IMR-90 (cell line): Measurements from ENCODE around the gene OR1S1. TPM values are rescaled to one million over a fixed set of nuclear protein-coding genes. Genes with fewer than 3 reads are reported as not detected.

ENCODE experiments used
- ATAC-seq: fragments of 200-7000 bp; cut with Tn5 transposase; 2 replicates; pipeline ENCODE4 v1.9.1; 2020; ENCODE audit warnings: low read depth, mild to moderate bottlenecking, moderate library complexity
- BruUV-seq: library from RNA; stranded (reverse); fragments of 400-500 nt; replicated peaks from 2 replicates; lab custom pipeline; 2021; lab: Mats Ljungman, UMichigan
- CTCF ChIA-PET: fragments of 300-600 bp; formaldehyde crosslinking; extraction: SDS; loops from one replicate; lab custom pipeline; 2021; ENCODE audit warnings: antibody characterized with exemption; lab: Yijun Ruan, JAX
- POLR2A ChIA-PET: fragments of 300-600 bp; sonication (Branson Sonifier 250); formaldehyde crosslinking; loops from one replicate; lab custom pipeline; 2022; ENCODE audit warnings: antibody characterized with exemption; ENCODE audit not compliant: unreplicated experiment; lab: Charles Lee
- DNase-seq: peaks from one replicate; pipeline ENCODE4 v3.0.0; 2013
- H2AFZ ChIP-seq: replicated peaks from 2 replicates; pipeline ENCODE3; 2013; ENCODE audit warnings: low read length, mild to moderate bottlenecking; ENCODE audit not compliant: poor library complexity
- H2AK5ac ChIP-seq: 2 replicates; pipeline ENCODE4 v1.6.1; 2013; ENCODE audit warnings: low read depth, low read length, inconsistent platforms
- H2AK9ac ChIP-seq: replicated peaks from 2 replicates; pipeline ENCODE3; 2013; ENCODE audit warnings: mild to moderate bottlenecking, low read depth, low read length, moderate library complexity; ENCODE audit not compliant: poor library complexity
- H2BK120ac ChIP-seq: 2 replicates; pipeline ENCODE4 v1.6.1; 2013; ENCODE audit warnings: low read depth, low read length, inconsistent platforms
- H2BK15ac ChIP-seq: 3 replicates; pipeline ENCODE4 v1.6.1; 2013; ENCODE audit warnings: low read depth, low read length, inconsistent platforms
- H2BK20ac ChIP-seq: 2 replicates; pipeline ENCODE4 v1.6.1; 2013; ENCODE audit warnings: low read depth, mild to moderate bottlenecking, inconsistent platforms, low read length, moderate library complexity
- H2BK5ac ChIP-seq: 2 replicates; pipeline ENCODE4 v1.6.1; 2013; ENCODE audit warnings: mild to moderate bottlenecking, low read depth, low read length, inconsistent platforms; ENCODE audit not compliant: poor library complexity, severe bottlenecking
- H3K14ac ChIP-seq: replicated peaks from 2 replicates; pipeline ENCODE4 v1.6.1; 2013; ENCODE audit warnings: low read depth, low read length, inconsistent platforms
- H3K18ac ChIP-seq: 2 replicates; pipeline ENCODE4 v1.6.1; 2013; ENCODE audit warnings: low read depth, low read length, control low read depth
- H3K23ac ChIP-seq: 2 replicates; pipeline ENCODE4 v1.6.1; 2013; ENCODE audit warnings: low read depth, low read length, inconsistent platforms
- H3K27ac ChIP-seq: 2 replicates; pipeline ENCODE4 v1.5.1; 2013; ENCODE audit warnings: mild to moderate bottlenecking, control low read depth, low read length; ENCODE audit not compliant: insufficient read depth
- H3K27me3 ChIP-seq: 2 replicates; pipeline ENCODE4 v1.6.1; 2013; ENCODE audit warnings: low read length; ENCODE audit not compliant: control insufficient read depth, insufficient read depth
- H3K36me3 ChIP-seq: 2 replicates; pipeline ENCODE4 v1.6.1; 2013; ENCODE audit warnings: low read length, mixed read lengths; ENCODE audit not compliant: control insufficient read depth, insufficient read depth
- H3K4ac ChIP-seq: 2 replicates; pipeline ENCODE4 v1.6.1; 2013; ENCODE audit warnings: low read depth, low read length, inconsistent platforms
- H3K4me1 ChIP-seq: 2 replicates; pipeline ENCODE4 v1.6.1; 2013; ENCODE audit warnings: low read length, mixed read lengths; ENCODE audit not compliant: control insufficient read depth, insufficient read depth
- H3K4me2 ChIP-seq: 2 replicates; pipeline ENCODE4 v1.6.1; 2013; ENCODE audit warnings: low read depth, mild to moderate bottlenecking, control low read depth, low read length, moderate library complexity
- H3K4me3 ChIP-seq: 2 replicates; pipeline ENCODE4 v1.5.1; 2013; ENCODE audit warnings: low read depth, mild to moderate bottlenecking, control low read depth, low read length, moderate library complexity; ENCODE audit not compliant: insufficient read depth
- H3K56ac ChIP-seq: 2 replicates; pipeline ENCODE4 v1.6.1; 2013; ENCODE audit warnings: low read length, inconsistent platforms; ENCODE audit not compliant: insufficient read depth; ENCODE audit errors: extremely low read depth
- H3K79me1 ChIP-seq, 2 experiments: 2 replicates each; pipeline ENCODE4 v1.6.1; 2013; ENCODE audit warnings: low read length in 2 of 2, inconsistent platforms in 1 of 2, low read depth in 1 of 2
- H3K9ac ChIP-seq: 2 replicates; pipeline ENCODE4 v1.6.1; 2013; ENCODE audit warnings: low read depth, low read length, control low read depth
- H3K9me1 ChIP-seq: 2 replicates; pipeline ENCODE4 v1.6.1; 2013; ENCODE audit warnings: low read length, inconsistent platforms; ENCODE audit not compliant: insufficient read depth
- H3K9me3 ChIP-seq: 2 replicates; pipeline ENCODE4 v1.6.1; 2013; ENCODE audit warnings: low read length; ENCODE audit not compliant: control insufficient read depth, insufficient read depth
- H4K20me1 ChIP-seq: 2 replicates; pipeline ENCODE4 v1.6.1; 2013; ENCODE audit warnings: low read length, inconsistent platforms; ENCODE audit not compliant: insufficient read depth
- H4K5ac ChIP-seq: 2 replicates; pipeline ENCODE4 v1.6.1; 2013; ENCODE audit warnings: mild to moderate bottlenecking, low read depth, low read length, control low read depth
- H4K8ac ChIP-seq, 2 experiments: 2 replicates each; pipeline ENCODE4 v1.6.1; 2013; ENCODE audit warnings: low read depth in 2 of 2, low read length in 2 of 2, control low read depth in 1 of 2, inconsistent platforms in 1 of 2
- H4K91ac ChIP-seq: 2 replicates; pipeline ENCODE4 v1.6.1; 2013; ENCODE audit warnings: low read depth, low read length, inconsistent platforms; ENCODE audit not compliant: insufficient read depth
- BHLHE40 ChIP-seq: fragments of 150-350 bp; IDR thresholded peaks from 2 replicates; pipeline ENCODE4 v1.6.1; 2016; ENCODE audit warnings: mild to moderate bottlenecking, low read depth, low read length
- CEBPB ChIP-seq: IDR thresholded peaks from 2 replicates; pipeline ENCODE4 v1.6.1; 2012; ENCODE audit warnings: low read depth, low read length, improper control_type of control experiment
- CHD1 ChIP-seq: IDR thresholded peaks from 2 replicates; pipeline ENCODE4 v1.6.1; 2012; ENCODE audit warnings: low read depth, low read length, improper control_type of control experiment
- FOS ChIP-seq: fragments of 150-350 bp; IDR thresholded peaks from 2 replicates; pipeline ENCODE4 v1.6.1; 2016; ENCODE audit warnings: low read depth, low read length
- MAFK ChIP-seq: IDR thresholded peaks from 2 replicates; pipeline ENCODE4 v1.6.1; 2012; ENCODE audit warnings: low read depth, low read length, improper control_type of control experiment
- MAZ ChIP-seq: IDR thresholded peaks from 2 replicates; pipeline ENCODE4 v1.6.1; 2012; ENCODE audit warnings: low read depth, mild to moderate bottlenecking, low read length, improper control_type of control experiment, moderate library complexity, borderline replicate concordance
- MXI1 ChIP-seq: IDR thresholded peaks from 2 replicates; pipeline ENCODE4 v1.6.1; 2012; ENCODE audit warnings: low read depth, mild to moderate bottlenecking, low read length, moderate library complexity, borderline replicate concordance
- NFE2L2 ChIP-seq: fragments of 150-350 bp; IDR thresholded peaks from 2 replicates; pipeline ENCODE4 v1.6.1; 2016; ENCODE audit warnings: low read depth, mild to moderate bottlenecking, low read length
- POLR2A ChIP-seq: IDR thresholded peaks from 2 replicates; pipeline ENCODE4 v1.6.1; 2012; ENCODE audit warnings: mild to moderate bottlenecking, low read depth, low read length
- RAD21 ChIP-seq: IDR thresholded peaks from 2 replicates; pipeline ENCODE4 v1.6.1; 2012; ENCODE audit warnings: low read length, improper control_type of control experiment
- RCOR1 ChIP-seq: IDR thresholded peaks from 2 replicates; pipeline ENCODE4 v1.6.1; 2012; ENCODE audit warnings: mild to moderate bottlenecking, low read length, improper control_type of control experiment; ENCODE audit not compliant: insufficient replicate concordance
- RFX5 ChIP-seq: IDR thresholded peaks from 2 replicates; pipeline ENCODE4 v1.8.0; 2012; ENCODE audit warnings: low read depth, mild to moderate bottlenecking, low read length, moderate library complexity
- SMC3 ChIP-seq: fragments of 150-350 bp; IDR thresholded peaks from 2 replicates; pipeline ENCODE4 v1.6.1; 2016; ENCODE audit warnings: low read depth, mild to moderate bottlenecking, antibody characterized with exemption, low read length, moderate library complexity
- WGBS, 2 experiments: methylation state at CpG; one replicate each; pipeline versions ENCODE4 v1.1.5 to v1.1.7; 2013; ENCODE audit warnings: missing lambda C conversion rate in 2 of 2; ENCODE audit not compliant: insufficient read length in 1 of 2; ENCODE audit errors: extremely low coverage in 2 of 2; 5-methylcytosine and 5-hydroxymethylcytosine counted together
- dilution Hi-C: fragments of 300-500 bp; cut with HindIII; formaldehyde crosslinking; loops from one replicate; pipeline ENCODE4 v1.14.3; 2018; ENCODE audit warnings: low sequenced_read_pairs; ENCODE audit not compliant: unreplicated experiment
- in situ Hi-C: fragments of 300-500 bp; cut with MboI; formaldehyde crosslinking; loops from 3 replicates; pipeline ENCODE4 v1.14.3; 2019; ENCODE audit warnings: low sequenced_read_pairs, inconsistent platforms, mixed read lengths
- intact Hi-C: fragments of 100-400 bp; cut with micrococcal nuclease; formaldehyde crosslinking; loops from 2 replicates; pipeline ENCODE4 v1.10.0; 2022
- polyA plus RNA-seq, 3 experiments: library from polyadenylated mRNA; depleted of rRNA; stranded (reverse); fragments of >200 nt; gene quantifications; 2 replicates each; pipeline ENCODE4 v1.2.3, GENCODE V29; 2012; ENCODE audit warnings: low replicate concordance in 1 of 3
- total RNA-seq: library from RNA; depleted of rRNA; stranded (reverse); fragments of >200 nt; gene quantifications from 2 replicates; pipeline ENCODE4 v1.2.3, GENCODE V29; 2012
- TF ChIP-seq, protein P1 (sequence below): fragments of 150-350 bp; IDR thresholded peaks from 2 replicates; pipeline ENCODE4 v1.6.1; 2016; ENCODE audit warnings: low read depth, mild to moderate bottlenecking, low read length, moderate library complexity, borderline replicate concordance
- TF ChIP-seq, protein P2 (sequence below): conservative IDR thresholded peaks from 2 replicates; pipeline ENCODE4 v1.5.1; 2012; ENCODE audit warnings: mild to moderate bottlenecking, low read depth, low read length, improper control_type of control experiment
- TF ChIP-seq, protein P3 (sequence below): fragments of 150-350 bp; IDR thresholded peaks from 2 replicates; pipeline ENCODE4 v1.6.1; 2017; ENCODE audit warnings: mild to moderate bottlenecking, antibody characterized with exemption, low read length, low read depth

Gene OR1S1
- total and polyA plus RNA-seq, 2 of the 4 experiments (the other 2 are of a cell fraction) = not detected

DNA sequence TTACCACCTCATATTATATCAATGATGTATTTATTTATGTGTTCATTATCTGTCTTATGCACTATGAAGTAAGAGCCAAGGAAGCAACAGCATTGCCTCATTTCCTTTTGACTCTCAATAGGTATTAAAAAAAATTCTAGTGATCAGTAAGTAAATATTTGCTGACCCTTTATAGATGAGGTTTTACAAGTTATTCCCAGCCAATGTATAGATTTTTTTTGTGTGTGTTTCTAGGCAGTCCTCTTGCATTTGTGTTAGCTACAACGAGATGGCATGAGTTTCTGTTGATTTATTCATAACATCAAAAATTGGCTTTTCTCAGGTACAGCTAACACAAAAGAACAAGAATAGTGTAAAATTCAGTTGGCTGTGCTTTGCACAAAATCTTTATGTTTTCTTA lies 13.2 kb upstream of the OR1S1 start:
- dilution Hi-C loops = no loop called here
- TF ChIP-seq, protein P1, sequence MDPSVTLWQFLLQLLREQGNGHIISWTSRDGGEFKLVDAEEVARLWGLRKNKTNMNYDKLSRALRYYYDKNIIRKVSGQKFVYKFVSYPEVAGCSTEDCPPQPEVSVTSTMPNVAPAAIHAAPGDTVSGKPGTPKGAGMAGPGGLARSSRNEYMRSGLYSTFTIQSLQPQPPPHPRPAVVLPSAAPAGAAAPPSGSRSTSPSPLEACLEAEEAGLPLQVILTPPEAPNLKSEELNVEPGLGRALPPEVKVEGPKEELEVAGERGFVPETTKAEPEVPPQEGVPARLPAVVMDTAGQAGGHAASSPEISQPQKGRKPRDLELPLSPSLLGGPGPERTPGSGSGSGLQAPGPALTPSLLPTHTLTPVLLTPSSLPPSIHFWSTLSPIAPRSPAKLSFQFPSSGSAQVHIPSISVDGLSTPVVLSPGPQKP = no peak
- TF ChIP-seq NFE2L2 (no peak), MAZ (no peak), BHLHE40 (no peak), CHD1 (no peak), POLR2A (no peak), MAFK (no peak), FOS (no peak), RCOR1 (no peak), RFX5 (no peak), CEBPB (no peak), SMC3 (no peak), MXI1 (no peak), RAD21 (no peak)
- TF ChIP-seq, protein P2, sequence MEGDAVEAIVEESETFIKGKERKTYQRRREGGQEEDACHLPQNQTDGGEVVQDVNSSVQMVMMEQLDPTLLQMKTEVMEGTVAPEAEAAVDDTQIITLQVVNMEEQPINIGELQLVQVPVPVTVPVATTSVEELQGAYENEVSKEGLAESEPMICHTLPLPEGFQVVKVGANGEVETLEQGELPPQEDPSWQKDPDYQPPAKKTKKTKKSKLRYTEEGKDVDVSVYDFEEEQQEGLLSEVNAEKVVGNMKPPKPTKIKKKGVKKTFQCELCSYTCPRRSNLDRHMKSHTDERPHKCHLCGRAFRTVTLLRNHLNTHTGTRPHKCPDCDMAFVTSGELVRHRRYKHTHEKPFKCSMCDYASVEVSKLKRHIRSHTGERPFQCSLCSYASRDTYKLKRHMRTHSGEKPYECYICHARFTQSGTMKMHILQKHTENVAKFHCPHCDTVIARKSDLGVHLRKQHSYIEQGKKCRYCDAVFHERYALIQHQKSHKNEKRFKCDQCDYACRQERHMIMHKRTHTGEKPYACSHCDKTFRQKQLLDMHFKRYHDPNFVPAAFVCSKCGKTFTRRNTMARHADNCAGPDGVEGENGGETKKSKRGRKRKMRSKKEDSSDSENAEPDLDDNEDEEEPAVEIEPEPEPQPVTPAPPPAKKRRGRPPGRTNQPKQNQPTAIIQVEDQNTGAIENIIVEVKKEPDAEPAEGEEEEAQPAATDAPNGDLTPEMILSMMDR = no peak
- TF ChIP-seq, protein P3, sequence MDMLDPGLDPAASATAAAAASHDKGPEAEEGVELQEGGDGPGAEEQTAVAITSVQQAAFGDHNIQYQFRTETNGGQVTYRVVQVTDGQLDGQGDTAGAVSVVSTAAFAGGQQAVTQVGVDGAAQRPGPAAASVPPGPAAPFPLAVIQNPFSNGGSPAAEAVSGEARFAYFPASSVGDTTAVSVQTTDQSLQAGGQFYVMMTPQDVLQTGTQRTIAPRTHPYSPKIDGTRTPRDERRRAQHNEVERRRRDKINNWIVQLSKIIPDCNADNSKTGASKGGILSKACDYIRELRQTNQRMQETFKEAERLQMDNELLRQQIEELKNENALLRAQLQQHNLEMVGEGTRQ = no peak

More for the DNA sequence above, 13.2 kb upstream of the OR1S1 start:
- no peak overlapping the region for H4K5ac ChIP-seq
- H2AK5ac ChIP-seq = no peak overlapping the region
- no peaks in the 10 kb centered on the region for H3K79me1 ChIP-seq
- no peak overlapping the region for H3K27ac ChIP-seq
- no peak overlapping the region for H3K4ac ChIP-seq
- DNase-seq = no peak
- H2BK15ac ChIP-seq = no peak overlapping the region
- H3K4me2 ChIP-seq = no peak overlapping the region
- no peak overlapping the region for H2AK9ac ChIP-seq
- no peak overlapping the region for H2BK5ac ChIP-seq
- no peak overlapping the region for H4K8ac ChIP-seq
- no peaks in the 10 kb centered on the region; the same call in 1 of the 2 replicates for H3K9me3 ChIP-seq
- CTCF ChIA-PET = interaction anchor here (0.6 kb wide), 1 partner anchor 55 kb away, joined by 4 read pairs; no protein-coding TSS in a partner anchor
- no peak overlapping the region for H3K9ac ChIP-seq
- POLR2A ChIA-PET = no interaction called here
- H3K56ac ChIP-seq = no peak overlapping the region
- H3K23ac ChIP-seq = no peak overlapping the region
- no peaks in the 10 kb centered on the region for H3K4me1 ChIP-seq
- no peaks in the 10 kb centered on the region for H4K20me1 ChIP-seq
- H3K18ac ChIP-seq = no peak overlapping the region
- intact Hi-C loops (no loop called here), in situ Hi-C loops (no loop called here)
- no peak overlapping the region for H3K4me3 ChIP-seq
- no peak overlapping the region for H2AFZ ChIP-seq
- no peak for ATAC-seq
- H2BK20ac ChIP-seq = no peak overlapping the region
- H4K91ac ChIP-seq = no peak overlapping the region
- no peaks in the 10 kb centered on the region for H3K9me1 ChIP-seq
- no CpG with 5 or more reads among the region's 1 CpG for WGBS, 2 experiments
- H3K36me3 ChIP-seq = no peaks in the 10 kb centered on the region
- H2BK120ac ChIP-seq = no peak overlapping the region
- H3K14ac ChIP-seq = no peak overlapping the region
- H3K27me3 ChIP-seq = no peaks in the 10 kb centered on the region
- BruUV-seq = no TSS peak
